Lower lobe of right lung (tissue), 2 donors: ENCODE results near the gene ROGDI. TPM values are rescaled to one million over a fixed set of nuclear protein-coding genes. Genes with fewer than 3 reads are reported as not detected.
A peak's percentile ranks its signal among the peaks of the same experiment; 100 is the strongest.

Experiments
- ATAC-seq, 2 donors: fragments of 200-7000 bp; cut with Tn5 transposase; one replicate each; pipeline ENCODE4 v1.9.1; 2020 to 2022; ENCODE audit warnings: mild to moderate bottlenecking in 2 of 2, moderate library complexity in 2 of 2
- DNase-seq: peaks from one replicate; pipeline ENCODE4 v3.0.0-alpha.2; 2020
- H3K27ac ChIP-seq: fragments of 200-600 bp; one replicate; pipeline ENCODE4 v1.8.0; 2022
- H3K27me3 ChIP-seq: fragments of 200-600 bp; one replicate; pipeline ENCODE4 v1.8.0; 2022; ENCODE audit warnings: low read depth
- H3K36me3 ChIP-seq: fragments of 200-600 bp; one replicate; pipeline ENCODE4 v1.8.0; 2022; ENCODE audit warnings: mild to moderate bottlenecking
- H3K4me1 ChIP-seq: fragments of 200-600 bp; one replicate; pipeline ENCODE4 v1.8.0; 2022
- H3K4me3 ChIP-seq: fragments of 200-600 bp; one replicate; pipeline ENCODE4 v1.8.0; 2022; ENCODE audit warnings: mild to moderate bottlenecking
- H3K9me3 ChIP-seq: fragments of 200-600 bp; one replicate; pipeline ENCODE4 v1.8.0; 2022
- intact Hi-C: fragments of 100-400 bp; cut with DNase I; formaldehyde crosslinking; loops from one replicate; pipeline ENCODE4 v1.11.0; 2022
- total RNA-seq: library from RNA; stranded (reverse); fragmentation: NEBNext Ultra II Directional; extraction: Animal tissue kit (Norgen Biotek cat#: 25700); gene quantifications from one replicate; pipeline ENCODE4 v1.2.1, GENCODE V29; 2021
- TF ChIP-seq, protein P1 (sequence below): fragments of 200-600 bp; IDR thresholded peaks from one replicate; pipeline ENCODE4 v1.8.0; 2022; ENCODE audit warnings: antibody characterized with exemption, mild to moderate bottlenecking
- donor health status: DM: no; HTN: yes; CAD: no; lungs with severe emphysema.

Gene ROGDI
- total RNA-seq, 1 donor from 2014 or later, result 24.9 TPM

DNA sequence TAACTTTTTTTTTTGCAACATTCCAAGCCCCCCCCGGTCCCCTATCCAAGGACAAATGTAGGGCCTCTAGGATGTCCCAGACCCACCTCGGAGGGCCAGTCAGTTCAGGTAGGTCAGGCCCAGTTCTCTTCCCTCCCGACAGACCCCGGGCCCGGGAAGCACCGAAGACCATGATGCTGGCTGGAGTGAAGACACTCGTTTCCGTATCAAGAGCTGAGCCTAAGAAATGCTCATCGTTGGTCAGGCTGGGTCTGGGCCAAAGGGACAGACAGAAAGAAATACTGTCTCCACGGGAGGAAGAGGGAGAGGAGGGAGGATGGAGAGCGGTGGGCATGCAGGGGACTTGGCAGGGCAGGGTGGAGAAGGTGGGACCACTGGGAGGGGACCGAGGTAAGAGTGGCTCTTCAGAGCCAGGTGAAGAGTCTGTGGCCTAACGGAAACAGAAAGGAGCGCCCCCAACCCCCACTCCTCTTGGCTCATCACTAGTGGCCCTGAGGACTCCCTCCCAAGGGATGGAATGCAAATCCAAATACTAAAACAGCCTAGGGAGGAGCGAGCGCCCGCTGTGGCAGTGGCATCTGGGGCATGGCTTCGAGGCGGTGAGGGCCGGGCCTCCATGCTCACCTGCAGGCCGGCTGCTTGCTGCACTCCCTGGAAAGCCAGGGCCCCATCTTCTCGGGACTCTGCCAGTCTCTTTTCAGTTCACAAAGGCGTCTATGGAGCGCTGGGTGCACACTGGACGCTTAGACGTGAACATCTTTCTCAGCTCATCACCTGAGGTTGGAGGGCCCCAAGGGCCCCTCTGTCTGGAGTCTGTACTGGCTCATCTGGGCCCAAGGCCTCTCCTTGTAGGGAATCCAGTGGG, 1.7 kb upstream of the ROGDI start:
- no peak for ATAC-seq
- intact Hi-C loops, result no loop called here
- no peak overlapping the region for H3K4me3 ChIP-seq

DNA sequence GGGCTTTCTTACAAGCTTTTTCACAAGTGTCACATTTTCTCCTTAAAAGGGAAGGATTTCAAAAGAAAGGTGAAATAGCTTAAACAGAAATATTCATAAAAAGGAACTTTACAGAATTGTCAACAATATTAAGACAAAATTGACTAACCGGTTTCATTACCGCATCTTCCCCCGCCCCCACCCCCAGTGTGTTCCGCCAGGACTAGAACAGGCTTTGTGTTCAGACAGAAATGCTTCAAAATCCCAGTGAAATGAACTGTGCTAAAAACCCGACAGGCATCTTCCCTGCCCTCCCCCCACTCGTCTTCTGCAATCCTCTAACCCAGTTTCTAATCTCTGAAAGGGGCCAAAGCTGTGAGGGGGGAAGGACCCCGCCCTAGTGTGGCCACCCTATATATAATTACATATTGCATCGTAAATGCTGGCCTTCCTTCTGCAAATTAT, 990 bp upstream of the ROGDI start:
- Histone ChIP-seq H3K27ac (peak overlapping the region; percentile 85), H3K4me1 (peaks cover 31% of the 10 kb centered on the region)
- intact Hi-C loops, result no loop called here

More for the DNA sequence above, 1.7 kb upstream of the ROGDI start:
- Histone ChIP-seq H3K9me3 (no peaks in the 10 kb centered on the region), H3K27ac (no peak overlapping the region), H3K4me1 (peaks cover 31% of the 10 kb centered on the region), H3K27me3 (no peaks in the 10 kb centered on the region), H3K36me3 (peaks cover 47% of the 10 kb centered on the region)
- DNase-seq, result no peak
- TF ChIP-seq, protein P1, sequence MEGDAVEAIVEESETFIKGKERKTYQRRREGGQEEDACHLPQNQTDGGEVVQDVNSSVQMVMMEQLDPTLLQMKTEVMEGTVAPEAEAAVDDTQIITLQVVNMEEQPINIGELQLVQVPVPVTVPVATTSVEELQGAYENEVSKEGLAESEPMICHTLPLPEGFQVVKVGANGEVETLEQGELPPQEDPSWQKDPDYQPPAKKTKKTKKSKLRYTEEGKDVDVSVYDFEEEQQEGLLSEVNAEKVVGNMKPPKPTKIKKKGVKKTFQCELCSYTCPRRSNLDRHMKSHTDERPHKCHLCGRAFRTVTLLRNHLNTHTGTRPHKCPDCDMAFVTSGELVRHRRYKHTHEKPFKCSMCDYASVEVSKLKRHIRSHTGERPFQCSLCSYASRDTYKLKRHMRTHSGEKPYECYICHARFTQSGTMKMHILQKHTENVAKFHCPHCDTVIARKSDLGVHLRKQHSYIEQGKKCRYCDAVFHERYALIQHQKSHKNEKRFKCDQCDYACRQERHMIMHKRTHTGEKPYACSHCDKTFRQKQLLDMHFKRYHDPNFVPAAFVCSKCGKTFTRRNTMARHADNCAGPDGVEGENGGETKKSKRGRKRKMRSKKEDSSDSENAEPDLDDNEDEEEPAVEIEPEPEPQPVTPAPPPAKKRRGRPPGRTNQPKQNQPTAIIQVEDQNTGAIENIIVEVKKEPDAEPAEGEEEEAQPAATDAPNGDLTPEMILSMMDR, result no peak

DNA sequence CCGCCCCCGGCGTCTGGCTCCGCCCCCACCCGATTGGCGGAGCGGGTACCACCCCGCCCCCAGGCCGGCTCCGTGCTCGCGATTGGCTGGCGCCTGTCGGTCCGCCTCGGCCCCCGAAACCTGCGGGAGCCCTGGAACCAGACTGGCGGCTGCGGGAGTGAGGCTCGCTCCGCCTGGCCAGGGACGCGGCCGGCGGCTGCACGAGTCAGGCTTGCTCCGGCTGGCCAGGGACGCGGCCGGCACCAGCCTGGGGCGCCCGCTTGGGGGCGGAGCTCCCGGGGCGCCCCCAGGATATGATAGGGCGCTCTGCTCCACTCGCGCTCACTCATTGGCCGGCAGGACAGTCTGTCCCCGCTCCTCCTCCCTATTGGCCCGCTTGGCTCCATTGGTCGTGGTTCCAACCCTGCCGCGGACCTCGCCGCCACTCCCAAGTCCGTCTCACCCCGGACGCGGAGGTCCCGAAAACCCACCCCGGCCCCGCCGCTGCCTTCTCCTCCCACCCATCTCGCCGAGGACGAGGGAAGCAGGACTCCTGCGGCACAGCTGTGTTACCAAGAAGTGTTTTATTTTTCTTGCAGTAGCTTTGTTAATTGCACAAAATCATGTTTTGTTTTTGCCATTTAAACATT, 340 bp upstream of the ROGDI start:
- Histone ChIP-seq H3K4me1 (peaks cover 31% of the 10 kb centered on the region), H3K36me3 (peaks cover 41% of the 10 kb centered on the region), H3K9me3 (no peaks in the 10 kb centered on the region), H3K4me3 (peak overlapping the region; percentile 89), H3K27me3 (no peaks in the 10 kb centered on the region), H3K27ac (peak overlapping the region; percentile 85)
- TF ChIP-seq, protein P1, result peak; percentile 32
- DNase-seq (peak; percentile 94), ATAC-seq (peak; percentile 95 to 96)
- intact Hi-C loops, result no loop called here

More for the DNA sequence above, 990 bp upstream of the ROGDI start:
- Histone ChIP-seq H3K9me3 (no peaks in the 10 kb centered on the region), H3K27me3 (no peaks in the 10 kb centered on the region), H3K36me3 (peaks cover 43% of the 10 kb centered on the region), H3K4me3 (peak overlapping the region; percentile 89)
- ATAC-seq, result no peak
- DNase-seq, result no peak
- TF ChIP-seq, protein P1, result no peak

DNA sequence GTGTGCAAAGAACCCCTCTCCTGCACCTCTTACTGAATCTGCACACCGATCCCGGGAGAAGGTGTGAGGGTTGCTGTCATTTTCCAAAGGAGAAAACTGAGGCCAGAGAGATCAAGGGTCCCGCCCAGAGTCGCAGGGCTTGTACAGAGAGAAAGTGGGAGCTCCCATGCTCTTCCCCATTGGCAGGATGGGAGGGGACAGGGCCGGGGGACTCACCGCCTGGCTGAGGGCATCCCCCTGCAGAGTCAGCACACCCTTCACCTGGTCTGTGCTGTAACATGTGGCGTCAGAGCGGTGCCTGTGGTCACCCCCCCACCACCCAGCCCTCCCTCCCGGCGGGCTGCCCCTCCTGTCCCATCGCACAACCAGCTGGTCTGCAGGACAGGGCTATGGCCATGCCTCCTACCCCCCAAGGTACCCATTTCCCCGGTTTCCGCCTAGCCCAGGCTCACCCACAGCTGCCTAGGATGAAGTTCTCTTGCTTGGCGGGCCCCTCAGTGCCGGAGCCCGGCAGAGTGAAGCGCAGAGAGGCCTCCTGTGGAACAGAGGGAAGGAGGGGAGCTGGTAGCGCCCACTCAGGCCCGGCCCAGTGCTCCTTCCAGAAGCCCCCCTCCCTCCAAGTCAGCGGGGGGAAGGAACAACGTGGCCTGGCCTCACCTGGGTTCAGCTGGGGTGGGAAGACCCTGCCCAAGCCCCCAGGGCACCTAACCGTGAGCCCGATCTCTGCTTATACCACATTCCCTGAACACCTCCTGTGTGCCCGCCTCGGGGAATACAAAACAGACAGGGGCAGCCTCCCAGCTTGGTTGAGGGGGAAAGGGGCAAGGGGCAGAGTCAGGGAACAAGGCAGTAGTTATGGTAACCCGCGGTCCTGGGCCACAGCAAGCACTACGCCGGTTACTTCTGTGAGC, 1.1 kb downstream of the ROGDI start:
- intact Hi-C loops, result no loop called here
- H3K27ac ChIP-seq, result peak overlapping the region; percentile 85
- peaks cover 34% of the 10 kb centered on the region for H3K36me3 ChIP-seq
- H3K9me3 ChIP-seq, result no peaks in the 10 kb centered on the region
- no peak for DNase-seq
- peak overlapping the region; percentile 89 for H3K4me3 ChIP-seq
- H3K27me3 ChIP-seq, result no peaks in the 10 kb centered on the region
- TF ChIP-seq, protein P1, result no peak
- peaks cover 31% of the 10 kb centered on the region for H3K4me1 ChIP-seq
- ATAC-seq, result no peak
